Vagina (tissue), 2 donors: ENCODE data around the gene ADCK2.

Source experiments
- CTCF ChIP-seq, 3 experiments: fragments of 450-650 bp in 2 of 3; fragments of 200-600 bp in 1 of 3; sonication (generic) in 1 of 3; IDR thresholded peaks; one replicate each; pipeline ENCODE4 v1.5.1; 2017 to 2019; ENCODE audit warnings: antibody characterized with exemption in 3 of 3, mild to moderate bottlenecking in 2 of 3, moderate library complexity in 2 of 3
- POLR2A ChIP-seq, 2 donors: fragments of 450-650 bp; IDR thresholded peaks; one replicate each; pipeline ENCODE4 v1.6.1; 2017; ENCODE audit warnings: antibody characterized with exemption in 2 of 2, mild to moderate bottlenecking in 2 of 2, moderate library complexity in 2 of 2
- POLR2AphosphoS5 ChIP-seq, 2 donors: sonication (generic); formaldehyde crosslinking; IDR thresholded peaks; one replicate each; pipeline ENCODE4 v1.9.0; 2017; ENCODE audit warnings: antibody characterized with exemption in 2 of 2, mild to moderate bottlenecking in 2 of 2, low read depth in 1 of 2; ENCODE audit not compliant: insufficient read depth in 1 of 2

- TF ChIP-seq CTCF (IDR thresholded peaks at IDR 0.05) (no peak), POLR2AphosphoS5 (IDR thresholded peaks at IDR 0.05; ENCODE audit: insufficient read depth in 1 of 2, low read depth in 1 of 2) (no peak), POLR2A (IDR thresholded peaks at IDR 0.05) (no peak)
Observed at GRCh38 chr7:140686921-140687320, 14.2 kb downstream of the ADCK2 start.
